ENCODE results near the gene UBE2I. TPM values are rescaled to one million over a fixed set of nuclear protein-coding genes. Genes with fewer than 3 reads are reported as not detected.

The UBE2I gene
- total and polyA plus RNA-seq, 2 donors (not counting 1 experiment from before 2014, with no cell fraction given): 152 to 265 TPM

DNA sequence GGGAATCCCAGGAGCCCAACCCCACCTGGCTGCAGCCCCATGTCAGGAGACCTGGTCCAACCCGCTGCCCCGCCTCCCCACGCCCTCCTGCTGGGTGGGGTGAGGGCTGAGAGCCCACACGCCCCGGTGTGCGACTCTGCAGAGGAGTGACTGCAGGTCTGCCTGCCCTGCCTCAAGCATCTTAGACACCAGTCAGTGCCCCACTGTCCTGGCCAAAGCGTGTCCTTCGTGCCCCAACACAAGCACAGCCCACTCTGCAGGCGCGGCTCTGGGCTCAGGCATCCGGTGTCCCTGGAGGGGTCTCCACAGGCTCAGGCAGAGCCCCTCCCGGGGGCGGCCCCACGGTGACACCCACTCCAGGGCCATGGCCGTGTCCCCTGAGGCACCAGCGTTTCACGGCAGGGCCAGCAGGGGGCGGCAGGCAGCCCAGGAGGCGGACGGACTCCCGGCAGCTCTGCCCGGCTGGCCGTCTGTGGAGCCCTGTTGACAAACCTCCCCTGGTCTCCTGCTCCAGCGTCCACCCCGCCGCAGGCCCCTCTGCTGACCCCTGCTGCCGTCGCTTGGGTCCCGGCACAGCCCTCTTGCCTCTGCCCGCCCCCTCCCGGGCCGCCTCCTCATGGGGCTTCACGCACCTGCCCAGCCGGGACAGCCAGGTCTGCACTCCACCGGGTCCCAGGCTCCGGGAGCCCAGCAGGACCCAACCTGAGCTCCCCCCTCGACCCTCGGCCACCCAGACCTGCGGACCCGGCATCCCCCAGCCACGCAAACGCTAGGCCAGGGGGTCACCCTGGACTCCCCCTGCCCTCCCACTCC is 8.6 kb upstream of the UBE2I start:
- POLR2A ChIA-PET: no interaction called here
- peak; percentile 72 for ATAC-seq (ENCODE audit: low read depth)
- H3K4me2 ChIP-seq (replicated peaks; ENCODE audit: low read depth, low read length, poor library complexity, severe bottlenecking): peak overlapping the region; percentile 71
- H3K27ac ChIP-seq (ENCODE audit: low read length in 2 of 2): no peak overlapping the region
- CTCF ChIA-PET: interaction anchor here (0.8 to 2.5 kb wide), 10 partner anchors 11 to 112 kb away, joined by 3 to 15 read pairs (median 4); no protein-coding TSS in a partner anchor
- peaks cover 0 to 3% (median 0%) of the 10 kb centered on the region in 4 experiments for H3K27me3 ChIP-seq (replicated peaks in 1 of 4; ENCODE audit: control extremely low read depth in 1 of 4, control insufficient read depth in 3 of 4, insufficient read depth in 4 of 4, low read length in 3 of 4)
- Mint-ChIP-seq H3K4me3 (peak overlapping the region; percentile 32), H3K27ac (peak overlapping the region; percentile 15), H3K27me3 (peaks cover 4% of the 10 kb centered on the region), H3K9me3 (ENCODE audit: insufficient read depth) (no peaks in the 10 kb centered on the region), H3K4me1 (peaks cover 42% of the 10 kb centered on the region)
- H3K36me3 ChIP-seq (replicated peaks in 1 of 2; ENCODE audit: control extremely low read depth in 1 of 2, control insufficient read depth in 1 of 2, extremely low read depth in 1 of 2, insufficient read depth in 2 of 2, low read length in 1 of 2): no peaks in the 10 kb centered on the region
- 16% methylated on average over 41 of the region's 42 CpGs for WGBS (ENCODE audit: insufficient coverage)
- H4K20me1 ChIP-seq (ENCODE audit: control insufficient read depth, insufficient read depth, low read length, poor library complexity, severe bottlenecking): no peaks in the 10 kb centered on the region
- no peak for TF ChIP-seq EZH2 (IDR thresholded peaks at IDR 0.05; ENCODE audit: borderline replicate concordance, insufficient read depth, low read depth, low read length, poor library complexity, severe bottlenecking)
- TF ChIP-seq, protein P1, sequence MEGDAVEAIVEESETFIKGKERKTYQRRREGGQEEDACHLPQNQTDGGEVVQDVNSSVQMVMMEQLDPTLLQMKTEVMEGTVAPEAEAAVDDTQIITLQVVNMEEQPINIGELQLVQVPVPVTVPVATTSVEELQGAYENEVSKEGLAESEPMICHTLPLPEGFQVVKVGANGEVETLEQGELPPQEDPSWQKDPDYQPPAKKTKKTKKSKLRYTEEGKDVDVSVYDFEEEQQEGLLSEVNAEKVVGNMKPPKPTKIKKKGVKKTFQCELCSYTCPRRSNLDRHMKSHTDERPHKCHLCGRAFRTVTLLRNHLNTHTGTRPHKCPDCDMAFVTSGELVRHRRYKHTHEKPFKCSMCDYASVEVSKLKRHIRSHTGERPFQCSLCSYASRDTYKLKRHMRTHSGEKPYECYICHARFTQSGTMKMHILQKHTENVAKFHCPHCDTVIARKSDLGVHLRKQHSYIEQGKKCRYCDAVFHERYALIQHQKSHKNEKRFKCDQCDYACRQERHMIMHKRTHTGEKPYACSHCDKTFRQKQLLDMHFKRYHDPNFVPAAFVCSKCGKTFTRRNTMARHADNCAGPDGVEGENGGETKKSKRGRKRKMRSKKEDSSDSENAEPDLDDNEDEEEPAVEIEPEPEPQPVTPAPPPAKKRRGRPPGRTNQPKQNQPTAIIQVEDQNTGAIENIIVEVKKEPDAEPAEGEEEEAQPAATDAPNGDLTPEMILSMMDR (IDR thresholded peaks at IDR 0.05): peak; percentile 94
- H2AFZ ChIP-seq (ENCODE audit: insufficient read depth, low read depth, low read length, poor library complexity, severe bottlenecking): peak overlapping the region; percentile 67
- H3K4me1 ChIP-seq (ENCODE audit: control insufficient read depth in 2 of 2, insufficient read depth in 2 of 2, low read length in 2 of 2): peaks cover 42 to 62% of the 10 kb centered on the region in 2 donors
- intact Hi-C loops (cut with micrococcal nuclease): loop anchor here (10.0 kb wide), 1 partner anchor 1724 kb away; the partner anchor contains the start of genes HCFC1R1, THOC6 and TNFRSF12A
- no peak overlapping the region for H3K9ac ChIP-seq (ENCODE audit: low read length)
- H3K79me2 ChIP-seq (ENCODE audit: control insufficient read depth, insufficient read depth, low read length): peaks cover 3% of the 10 kb centered on the region
- H3K4me3 ChIP-seq (ENCODE audit: control extremely low read depth in 1 of 5, extremely low read depth in 1 of 5, insufficient read depth in 1 of 5, low read depth in 2 of 5, low read length in 4 of 5): peak overlapping the region in 4 of 5 experiments; percentile 13 to 43 (median 23)
- peak; percentile 81 for DNase-seq
- H3K9me3 ChIP-seq (ENCODE audit: control extremely low read depth in 1 of 3, control insufficient read depth in 2 of 3, insufficient read depth in 1 of 3, low read length in 2 of 3): peaks cover 0 to 7% (median 0%) of the 10 kb centered on the region in 3 donors

DNA sequence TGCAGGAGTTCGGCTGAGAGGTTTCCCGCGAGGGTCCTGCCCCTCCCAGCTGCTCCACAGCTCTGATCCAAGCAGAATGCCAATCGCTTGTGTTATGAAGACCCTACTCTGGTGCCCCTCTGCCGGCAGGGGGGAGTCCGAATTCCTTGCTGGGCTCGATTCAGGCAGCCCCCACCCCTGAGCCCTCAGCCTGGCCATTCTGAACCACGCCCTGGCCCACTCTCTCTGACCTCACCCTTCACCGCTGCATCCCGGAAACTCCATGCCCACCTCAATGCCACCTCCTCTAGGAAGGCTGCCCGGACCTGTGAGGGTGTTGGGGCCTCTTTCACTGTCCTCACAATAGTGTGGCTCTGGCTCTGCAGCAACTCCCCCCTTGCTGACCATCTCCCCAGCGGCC is 7.9 kb upstream of the UBE2I start:
- Histone ChIP-seq H3K9ac (ENCODE audit: low read length) (no peak overlapping the region), H3K9me3 (ENCODE audit: control extremely low read depth in 1 of 3, control insufficient read depth in 2 of 3, insufficient read depth in 1 of 3, low read length in 2 of 3) (peaks cover 0 to 7% (median 0%) of the 10 kb centered on the region in 3 donors), H2AFZ (ENCODE audit: insufficient read depth, low read depth, low read length, poor library complexity, severe bottlenecking) (peak overlapping the region; percentile 67), H3K27ac (ENCODE audit: low read length in 2 of 2) (no peak overlapping the region), H4K20me1 (ENCODE audit: control insufficient read depth, insufficient read depth, low read length, poor library complexity, severe bottlenecking) (no peaks in the 10 kb centered on the region), H3K4me2 (replicated peaks; ENCODE audit: low read depth, low read length, poor library complexity, severe bottlenecking) (peak overlapping the region; percentile 71), H3K4me1 (ENCODE audit: control insufficient read depth in 2 of 2, insufficient read depth in 2 of 2, low read length in 2 of 2) (peaks cover 49 to 62% of the 10 kb centered on the region in 2 donors), H3K4me3 (ENCODE audit: control extremely low read depth in 1 of 5, extremely low read depth in 1 of 5, insufficient read depth in 1 of 5, low read depth in 2 of 5, low read length in 4 of 5) (no peak overlapping the region), H3K27me3 (replicated peaks in 1 of 4; ENCODE audit: control extremely low read depth in 1 of 4, control insufficient read depth in 3 of 4, insufficient read depth in 4 of 4, low read length in 3 of 4) (peaks cover 0 to 3% (median 0%) of the 10 kb centered on the region in 4 experiments), H3K79me2 (ENCODE audit: control insufficient read depth, insufficient read depth, low read length) (peaks cover 3% of the 10 kb centered on the region), H3K36me3 (replicated peaks in 1 of 2; ENCODE audit: control extremely low read depth in 1 of 2, control insufficient read depth in 1 of 2, extremely low read depth in 1 of 2, insufficient read depth in 2 of 2, low read length in 1 of 2) (no peaks in the 10 kb centered on the region)
- ATAC-seq (ENCODE audit: low read depth) (no peak), DNase-seq (no peak)
- WGBS (ENCODE audit: insufficient coverage): 91% methylated on average over 12 of the region's 12 CpGs
- H3K4me1 Mint-ChIP-seq: peaks cover 45% of the 10 kb centered on the region
- POLR2A ChIA-PET: no interaction called here
- intact Hi-C loops (cut with micrococcal nuclease): loop anchor here (10.0 kb wide), 1 partner anchor 1723 kb away; the partner anchor contains the start of genes HCFC1R1, THOC6 and TNFRSF12A
- peaks cover 4% of the 10 kb centered on the region for H3K27me3 Mint-ChIP-seq
- peak overlapping the region; percentile 32 for H3K4me3 Mint-ChIP-seq
- H3K27ac Mint-ChIP-seq: peak overlapping the region; percentile 56
- CTCF ChIA-PET: interaction anchor here (0.8 to 2.5 kb wide), 8 partner anchors 10 to 111 kb away, joined by 3 to 15 read pairs (median 4); no protein-coding TSS in a partner anchor
- TF ChIP-seq, protein P1 (IDR thresholded peaks at IDR 0.05): no peak
- no peak for TF ChIP-seq EZH2 (IDR thresholded peaks at IDR 0.05; ENCODE audit: borderline replicate concordance, insufficient read depth, low read depth, low read length, poor library complexity, severe bottlenecking)
- no peaks in the 10 kb centered on the region for H3K9me3 Mint-ChIP-seq (ENCODE audit: insufficient read depth)

Data from B cell (primary cell).